NCI-H1436 (cell line): ENCODE measurements around the gene ZSCAN4.

Source experiments
- DNase-seq: peaks from one replicate; lab custom pipeline; 2025; lab: John Stamatoyannopoulos, UW

Gene ZSCAN4

GRCh38 chr19:57682226-57682766 is 13.6 kb downstream of the ZSCAN4 start:
- DNase-seq: no peak

- no peak for DNase-seq
Measured at GRCh38 chr19:57686727-57687126, 18.0 kb downstream of the ZSCAN4 start.

GRCh38 chr19:57687363-57688010 is 18.8 kb downstream of the ZSCAN4 start:
- no peak for DNase-seq

- no peak for DNase-seq
Measured at GRCh38 chr19:57688011-57688763, 19.5 kb downstream of the ZSCAN4 start.

- DNase-seq: no peak
Measured at GRCh38 chr19:57689750-57690149, 21.0 kb downstream of the ZSCAN4 start.

- DNase-seq: no peak
Measured at GRCh38 chr19:57701625-57702024, 32.9 kb downstream of the ZSCAN4 start.

- no peak for DNase-seq
Measured at GRCh38 chr19:57706346-57706745, 37.6 kb downstream of the ZSCAN4 start.

GRCh38 chr19:57708641-57709361 is 40.1 kb downstream of the ZSCAN4 start, which contains the start of gene ZNF154:
TSS of gene ZNF154 (minus strand) at chr19:57709204. CDS start at chr19:57708971, 233 bp downstream.
- DNase-seq: no peak

GRCh38 chr19:57709616-57710015 is 40.9 kb downstream of the ZSCAN4 start:
- DNase-seq: no peak

- DNase-seq: no peak
Measured at GRCh38 chr19:57712222-57712621, 43.5 kb downstream of the ZSCAN4 start.

- no peak for DNase-seq
Measured at GRCh38 chr19:57719424-57719823, 50.7 kb downstream of the ZSCAN4 start.

- DNase-seq: no peak
Measured at GRCh38 chr19:57719901-57720519, 51.3 kb downstream of the ZSCAN4 start.

- no peak for DNase-seq
Measured at GRCh38 chr19:57720878-57721277, 52.1 kb downstream of the ZSCAN4 start.
